HL-60 (cell line): ENCODE data around the gene EIF5A.
A peak's percentile ranks its signal among the peaks of the same experiment; 100 is the strongest.

Experiments
- CTCF ChIP-seq: IDR thresholded peaks from one replicate; pipeline ENCODE4 v1.5.1; 2011; ENCODE audit warnings: low read length, control low read depth, inconsistent platforms; ENCODE audit not compliant: insufficient read depth
- POLR2AphosphoS5 ChIP-seq: IDR thresholded peaks from 2 replicates; pipeline ENCODE4 v1.6.1; 2012; ENCODE audit warnings: low read depth
- REST ChIP-seq: IDR thresholded peaks from 2 replicates; pipeline ENCODE4 v1.6.1; 2012; ENCODE audit warnings: low read depth; ENCODE audit not compliant: insufficient replicate concordance
- SPI1 ChIP-seq: IDR thresholded peaks from 2 replicates; pipeline ENCODE4 v1.6.1; 2012; ENCODE audit warnings: low read depth, mild to moderate bottlenecking, borderline replicate concordance

GRCh38 chr17:7329374-7329996 lies 22.1 kb downstream of the EIF5A start:
- TF ChIP-seq CTCF = no peak
- TF ChIP-seq POLR2AphosphoS5 = peak; percentile 21; the same call in 1 of the 2 replicates
- no peak for TF ChIP-seq SPI1
- TF ChIP-seq REST = no peak
